ENCODE measurements around the gene GNL2.
"Not testable (repeated sequence)": the region's sequence is repeated elsewhere in the genome, so short reads cannot be mapped to it uniquely, and the experiment has no call there.

GNL2 gene

GRCh38 chr1:37533317-37534093, 62.2 kb downstream of the GNL2 start:
- Mint-ChIP-seq H3K36me3 (peaks cover 23% of the 10 kb centered on the region), H3K27me3 (no peaks in the 10 kb centered on the region)

GRCh38 chr1:37532418-37533156, 63.1 kb downstream of the GNL2 start:
- not testable (repeated sequence) for H3K27me3 Mint-ChIP-seq, H3K4me1 Mint-ChIP-seq, H3K9me3 Mint-ChIP-seq, H3K4me3 Mint-ChIP-seq, DNase-seq
- Mint-ChIP-seq H3K27ac (peak overlapping the region; percentile 45), H3K36me3 (peaks cover 17% of the 10 kb centered on the region)
- CTCF ChIA-PET, result interaction anchor here (0.7 to 1.4 kb wide), 2 partner anchors 32 to 61 kb away, joined by 3 read pairs; no protein-coding TSS in a partner anchor

More at GRCh38 chr1:37533317-37534093, 62.2 kb downstream of the GNL2 start:
- DNase-seq, result no peak
- H3K9me3 Mint-ChIP-seq, result no peaks in the 10 kb centered on the region
- CTCF ChIA-PET, result interaction anchor here (1.4 kb wide), 1 partner anchor 31 kb away, joined by 3 read pairs; no protein-coding TSS in a partner anchor
- no peak overlapping the region for H3K27ac Mint-ChIP-seq
- peaks cover 3% of the 10 kb centered on the region for H3K4me1 Mint-ChIP-seq
- no peak overlapping the region for H3K4me3 Mint-ChIP-seq

GRCh38 chr1:37529888-37530287, 65.8 kb downstream of the GNL2 start:
- H3K4me3 Mint-ChIP-seq, H3K27me3 Mint-ChIP-seq, CTCF ChIA-PET, H3K27ac Mint-ChIP-seq, DNase-seq, H3K36me3 Mint-ChIP-seq, H3K9me3 Mint-ChIP-seq, H3K4me1 Mint-ChIP-seq: not testable (repeated sequence)

- Mint-ChIP-seq H3K27ac (peak overlapping the region; percentile 78), H3K4me3 (peak overlapping the region; percentile 71), H3K27me3 (peaks cover 4% of the 10 kb centered on the region), H3K9me3 (peaks cover 8% of the 10 kb centered on the region), H3K36me3 (no peaks in the 10 kb centered on the region), H3K4me1 (peaks cover 29% of the 10 kb centered on the region)
- CTCF ChIA-PET, result interaction anchor here (1.0 kb wide), 1 partner anchor 162 kb away, joined by 3 read pairs; no protein-coding TSS in a partner anchor
- DNase-seq, result peak; percentile 21
These were observed 76.1 kb downstream of the GNL2 start for GRCh38 chr1:37519613-37520012.

- Mint-ChIP-seq H3K27ac (peak overlapping the region; percentile 78), H3K4me3 (peak overlapping the region; percentile 71), H3K4me1 (peaks cover 29% of the 10 kb centered on the region)
- H3K27me3 Mint-ChIP-seq, H3K36me3 Mint-ChIP-seq, H3K9me3 Mint-ChIP-seq: not testable (repeated sequence)
- CTCF ChIA-PET, result interaction anchor here (1.0 kb wide), 1 partner anchor 163 kb away, joined by 3 read pairs; no protein-coding TSS in a partner anchor
- DNase-seq, result peak; percentile 60
These were observed 76.8 kb downstream of the GNL2 start for GRCh38 chr1:37518929-37519328.

GRCh38 chr1:37518241-37518640, 77.5 kb downstream of the GNL2 start:
- H3K27ac Mint-ChIP-seq, DNase-seq, CTCF ChIA-PET, H3K27me3 Mint-ChIP-seq, H3K9me3 Mint-ChIP-seq, H3K36me3 Mint-ChIP-seq, H3K4me3 Mint-ChIP-seq: not testable (repeated sequence)
- H3K4me1 Mint-ChIP-seq, result peaks cover 34% of the 10 kb centered on the region

- Mint-ChIP-seq H3K4me3 (no peak overlapping the region), H3K9me3 (no peaks in the 10 kb centered on the region), H3K27ac (no peak overlapping the region), H3K36me3 (peaks cover 6% of the 10 kb centered on the region), H3K27me3 (peaks cover 4% of the 10 kb centered on the region), H3K4me1 (peaks cover 38% of the 10 kb centered on the region)
- no peak for DNase-seq
- CTCF ChIA-PET, result no interaction called here
These were observed 78.2 kb downstream of the GNL2 start for GRCh38 chr1:37517569-37517968.

All from activated naive CD4-positive, alpha-beta T cell treated with anti-CD3 and anti-CD28 coated beads, Interleukin-2, amount 10 ng/mL, durations not matched to agents 7 days and 5 days (primary cell).